GM23248 (cell line): ENCODE results near the gene ADCY2.

ENCODE experiments used
- EZH2 ChIP-seq: fragments of 200-600 bp; sonication (generic); IDR thresholded peaks from 2 replicates; pipeline ENCODE4 v1.6.1; 2018; ENCODE audit warnings: antibody characterized with exemption, mild to moderate bottlenecking; ENCODE audit not compliant: insufficient read depth, poor library complexity, severe bottlenecking
- EZH2phosphoT487 ChIP-seq: fragments of 200-600 bp; sonication (generic); IDR thresholded peaks from 2 replicates; pipeline ENCODE4 v1.6.1; 2018; ENCODE audit warnings: antibody characterized with exemption, moderate library complexity, mild to moderate bottlenecking, low read depth; ENCODE audit not compliant: insufficient read depth

- no peak for TF ChIP-seq EZH2
- no peak for TF ChIP-seq EZH2phosphoT487
These were observed 75.8 kb downstream of the ADCY2 start for GRCh38 chr5:7471710-7472109.
